Suprapubic skin (tissue), 3 donors: ENCODE data around the gene SLC50A1.

Source experiments
- CTCF ChIP-seq, 2 donors: fragments of 200-600 bp in 1 of 2; fragments of 450-650 bp in 1 of 2; sonication (generic) in 1 of 2; IDR thresholded peaks; one replicate each; pipeline ENCODE4 v1.5.1; 2016 to 2019; ENCODE audit warnings: antibody characterized with exemption in 2 of 2, mild to moderate bottlenecking in 1 of 2, moderate library complexity in 1 of 2
- EP300 ChIP-seq: sonication (generic); formaldehyde crosslinking; IDR thresholded peaks from one replicate; pipeline ENCODE4 v1.6.1; 2017; ENCODE audit warnings: antibody characterized with exemption
- POLR2A ChIP-seq, 2 donors: fragments of 450-650 bp; IDR thresholded peaks; one replicate each; pipeline ENCODE4 v1.6.1; 2017; ENCODE audit warnings: antibody characterized with exemption in 2 of 2, mild to moderate bottlenecking in 2 of 2, moderate library complexity in 2 of 2

GRCh38 chr1:155106862-155107261 lies 28.8 kb upstream of the SLC50A1 start:
- no peak for TF ChIP-seq CTCF (IDR thresholded peaks at IDR 0.05)
- TF ChIP-seq POLR2A (IDR thresholded peaks at IDR 0.05): no peak
- no peak for TF ChIP-seq EP300
